Mucosa of rectum (tissue), 2 donors: Measurements from ENCODE around the gene PLCB2.

ENCODE experiments used
- H3K27ac ChIP-seq, 2 donors: one replicate each; pipeline ENCODE4 v1.7.0; 2013; ENCODE audit warnings: inconsistent platforms in 2 of 2, low read depth in 2 of 2, low read length in 2 of 2
- H3K27me3 ChIP-seq, 2 donors: one replicate each; pipeline ENCODE4 v1.7.0; 2013; ENCODE audit warnings: low read length in 2 of 2; ENCODE audit not compliant: control insufficient read depth in 2 of 2, insufficient read depth in 2 of 2
- H3K36me3 ChIP-seq, 2 donors: one replicate each; pipeline ENCODE4 v1.7.0; 2013; ENCODE audit warnings: low read length in 2 of 2; ENCODE audit not compliant: control insufficient read depth in 2 of 2, insufficient read depth in 2 of 2
- H3K4me1 ChIP-seq, 2 donors: one replicate each; pipeline ENCODE4 v1.7.0; 2013; ENCODE audit warnings: low read length in 2 of 2, mild to moderate bottlenecking in 1 of 2; ENCODE audit not compliant: control insufficient read depth in 2 of 2, insufficient read depth in 2 of 2
- H3K4me3 ChIP-seq, 2 donors: one replicate each; pipeline ENCODE4 v1.7.0; 2013; ENCODE audit warnings: low read length in 2 of 2
- H3K9ac ChIP-seq, 2 donors: one replicate each; pipeline ENCODE4 v1.7.0; 2013; ENCODE audit warnings: low read length in 2 of 2, low read depth in 1 of 2, mild to moderate bottlenecking in 1 of 2
- H3K9me3 ChIP-seq, 2 donors: one replicate each; pipeline ENCODE4 v1.7.0; 2013; ENCODE audit warnings: low read length in 2 of 2; ENCODE audit not compliant: control insufficient read depth in 2 of 2
- donor health status: healthy.
- donor health status: Normal muscosa, but diverticular disease.

The PLCB2 gene

DNA sequence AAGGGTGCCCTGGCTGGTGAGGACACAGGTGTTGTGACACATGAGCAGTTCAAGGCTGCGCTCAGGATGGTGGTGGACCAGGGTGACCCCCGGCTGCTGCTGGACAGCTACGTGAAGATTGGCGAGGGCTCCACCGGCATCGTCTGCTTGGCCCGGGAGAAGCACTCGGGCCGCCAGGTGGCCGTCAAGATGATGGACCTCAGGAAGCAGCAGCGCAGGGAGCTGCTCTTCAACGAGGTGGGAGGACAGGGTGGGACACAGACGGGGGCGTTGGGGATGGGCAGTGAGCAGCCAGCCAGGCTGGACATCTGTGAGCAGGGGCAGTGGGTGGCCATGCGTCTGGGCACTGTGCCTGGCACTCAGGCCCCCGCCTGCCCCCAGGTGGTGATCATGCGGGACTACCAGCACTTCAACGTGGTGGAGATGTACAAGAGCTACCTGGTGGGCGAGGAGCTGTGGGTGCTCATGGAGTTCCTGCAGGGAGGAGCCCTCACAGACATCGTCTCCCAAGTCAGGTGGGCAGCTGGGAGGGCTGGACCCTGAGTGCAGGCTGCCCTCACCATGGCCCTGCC, 35.2 kb downstream of the PLCB2 start:
- Histone ChIP-seq H3K9ac (no peak overlapping the region), H3K4me1 (no peaks in the 10 kb centered on the region), H3K27me3 (no peaks in the 10 kb centered on the region), H3K4me3 (no peak overlapping the region), H3K9me3 (no peaks in the 10 kb centered on the region), H3K27ac (no peak overlapping the region), H3K36me3 (no peaks in the 10 kb centered on the region)

DNA sequence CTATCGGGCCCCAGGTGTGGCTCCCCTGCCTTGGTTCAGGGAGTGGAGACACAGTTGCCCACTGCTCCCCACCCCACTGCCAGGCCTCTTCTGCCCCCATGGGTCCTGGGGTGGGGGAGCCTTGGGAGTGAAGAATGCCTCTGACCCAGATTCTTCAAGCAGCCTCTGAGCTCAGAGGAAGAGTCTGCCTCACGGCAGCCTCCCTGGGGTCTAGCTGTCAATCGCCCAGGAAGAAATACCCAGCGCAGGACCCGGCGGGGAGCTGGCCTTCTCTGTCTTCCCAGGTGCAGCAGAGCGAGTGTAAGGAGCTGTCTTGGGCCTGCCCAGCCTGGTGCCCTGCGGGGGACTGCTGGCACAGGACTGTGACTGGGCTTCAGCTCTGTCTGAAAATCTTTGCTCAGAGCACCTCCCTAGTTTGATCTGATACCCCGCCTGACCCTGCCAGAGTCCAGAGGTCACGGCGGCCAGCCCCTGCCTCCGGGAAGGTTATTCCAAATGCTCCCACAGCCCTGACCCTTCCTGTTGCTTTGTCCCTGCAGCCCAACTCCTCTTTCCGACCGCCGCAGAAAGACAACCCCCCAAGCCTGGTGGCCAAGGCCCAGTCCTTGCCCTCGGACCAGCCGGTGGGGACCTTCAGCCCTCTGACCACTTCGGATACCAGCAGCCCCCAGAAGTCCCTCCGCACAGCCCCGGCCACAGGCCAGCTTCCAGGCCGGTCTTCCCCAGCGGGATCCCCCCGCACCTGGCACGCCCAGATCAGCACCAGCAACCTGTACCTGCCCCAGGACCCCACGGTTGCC, 35.9 kb downstream of the PLCB2 start:
- H3K36me3 ChIP-seq = no peaks in the 10 kb centered on the region
- H3K9ac ChIP-seq = no peak overlapping the region
- H3K9me3 ChIP-seq = no peaks in the 10 kb centered on the region
- H3K27me3 ChIP-seq = no peaks in the 10 kb centered on the region
- no peaks in the 10 kb centered on the region for H3K4me1 ChIP-seq
- H3K4me3 ChIP-seq = no peak overlapping the region
- H3K27ac ChIP-seq = no peak overlapping the region

DNA sequence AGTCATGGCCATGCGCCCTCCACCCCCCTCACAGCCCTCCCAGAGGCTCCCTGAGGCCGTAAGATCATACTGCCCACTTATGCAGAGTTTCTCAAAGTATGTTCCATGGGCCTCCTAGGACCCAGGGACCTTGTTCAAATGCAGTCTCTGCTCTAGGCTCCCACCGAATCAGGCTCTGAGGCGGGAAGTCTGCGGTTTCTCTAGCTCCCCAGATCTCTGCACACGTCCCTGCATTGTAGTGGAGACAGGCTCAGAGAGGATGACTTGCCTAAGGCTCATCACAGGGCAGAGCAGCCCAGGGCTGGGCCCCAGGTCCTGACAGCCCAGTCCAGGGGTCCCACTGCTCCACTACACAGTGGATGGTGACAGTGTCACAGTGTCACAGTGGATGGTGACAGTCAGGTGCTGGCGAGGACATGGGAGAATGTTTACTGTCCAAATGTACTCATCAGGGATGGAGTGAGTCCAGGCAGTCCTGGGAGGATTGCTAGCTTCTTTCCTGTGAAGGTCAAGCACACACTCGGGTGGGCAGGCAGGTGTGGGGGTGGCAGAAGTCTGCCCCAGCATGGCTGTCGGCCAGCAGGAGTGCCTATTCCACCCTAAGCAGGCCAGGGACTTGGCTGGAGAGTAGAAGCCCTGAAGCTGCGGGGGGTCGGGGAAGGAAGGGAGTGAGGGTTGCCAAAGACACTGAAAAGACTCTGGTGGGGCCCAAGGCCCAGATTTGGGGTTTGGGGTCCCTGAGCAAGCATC, 37.3 kb downstream of the PLCB2 start:
- Histone ChIP-seq H3K27ac (no peak overlapping the region), H3K9ac (no peak overlapping the region), H3K27me3 (no peaks in the 10 kb centered on the region), H3K36me3 (no peaks in the 10 kb centered on the region), H3K4me1 (no peaks in the 10 kb centered on the region), H3K9me3 (no peaks in the 10 kb centered on the region), H3K4me3 (no peak overlapping the region)

DNA sequence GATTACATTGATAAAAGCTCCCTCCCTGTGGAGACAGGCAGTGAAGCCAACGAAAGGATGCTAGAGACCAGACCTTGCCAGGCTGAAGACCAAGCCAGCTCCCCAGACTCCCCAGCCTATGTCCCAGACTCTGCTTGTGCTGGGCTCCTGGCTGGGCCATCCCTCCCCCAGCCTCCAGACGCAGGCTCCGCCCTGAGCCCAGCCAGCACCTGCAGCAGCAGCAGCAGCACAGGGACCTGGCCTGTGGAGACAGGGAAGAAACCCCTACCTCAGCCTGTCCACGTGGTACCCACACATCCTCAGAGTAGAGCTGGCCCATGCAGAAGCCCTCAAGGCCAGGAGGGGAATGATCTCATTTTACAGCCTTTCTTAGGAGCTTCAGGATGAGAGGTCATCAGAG, 38.1 kb downstream of the PLCB2 start:
- no peak overlapping the region for H3K4me3 ChIP-seq
- peaks cover 0 to under 1% of the 10 kb centered on the region in 2 donors for H3K4me1 ChIP-seq
- H3K9ac ChIP-seq = no peak overlapping the region
- no peaks in the 10 kb centered on the region for H3K36me3 ChIP-seq
- H3K27ac ChIP-seq = no peak overlapping the region
- no peaks in the 10 kb centered on the region for H3K27me3 ChIP-seq
- no peaks in the 10 kb centered on the region for H3K9me3 ChIP-seq

DNA sequence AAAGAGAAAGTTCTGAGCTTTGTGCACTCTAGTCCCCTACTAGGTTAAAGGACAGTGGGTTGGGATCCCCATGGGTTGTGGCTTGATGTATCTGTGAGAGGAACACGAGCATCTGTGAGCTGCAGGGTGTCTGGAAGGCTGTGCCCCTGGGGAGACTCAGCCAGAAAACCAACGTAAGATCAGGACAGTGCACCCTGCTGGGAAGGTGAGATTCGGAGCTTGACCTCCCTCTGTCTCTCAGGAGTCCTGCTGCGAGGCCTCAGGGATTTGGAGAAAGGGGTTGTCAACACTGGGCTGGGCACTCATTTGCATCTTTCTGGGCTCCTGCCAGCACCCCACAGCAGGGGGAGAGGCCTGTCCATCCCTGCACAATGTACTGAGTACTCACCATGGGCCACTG, 40.1 kb downstream of the PLCB2 start:
- peaks cover 5 to 6% of the 10 kb centered on the region in 2 donors for H3K4me1 ChIP-seq
- H3K27me3 ChIP-seq = no peaks in the 10 kb centered on the region
- no peak overlapping the region for H3K27ac ChIP-seq
- H3K36me3 ChIP-seq = no peaks in the 10 kb centered on the region
- no peak overlapping the region for H3K4me3 ChIP-seq
- no peak overlapping the region for H3K9ac ChIP-seq
- no peaks in the 10 kb centered on the region for H3K9me3 ChIP-seq

DNA sequence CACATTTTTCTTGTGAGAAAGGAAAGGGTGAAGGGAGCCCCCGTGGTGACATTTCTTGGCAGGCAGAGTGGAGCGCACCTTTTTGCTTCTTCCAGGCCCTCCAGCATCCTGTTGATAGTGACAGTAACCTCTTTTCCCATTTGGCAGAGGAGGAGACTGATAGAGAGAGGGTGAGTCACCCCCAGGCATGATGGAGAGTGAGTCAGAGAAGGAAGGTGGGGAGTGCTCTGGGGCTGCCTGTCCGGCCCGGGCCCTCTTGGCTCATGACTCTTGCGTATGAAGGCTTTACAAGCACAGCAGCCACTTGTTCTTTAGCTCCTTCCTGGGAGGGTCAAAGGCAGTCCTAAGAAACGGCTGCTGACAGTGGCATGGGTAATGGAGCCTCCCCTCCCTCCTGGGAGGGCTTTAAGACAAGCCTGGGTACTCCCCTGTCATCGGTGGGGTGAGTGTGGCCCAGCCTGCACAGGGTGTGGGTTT, 40.9 kb downstream of the PLCB2 start:
- Histone ChIP-seq H3K9ac (no peak overlapping the region), H3K4me1 (peaks cover 5 to 6% of the 10 kb centered on the region in 2 donors), H3K27ac (no peak overlapping the region), H3K36me3 (no peaks in the 10 kb centered on the region), H3K27me3 (no peaks in the 10 kb centered on the region), H3K4me3 (no peak overlapping the region), H3K9me3 (no peaks in the 10 kb centered on the region)

DNA sequence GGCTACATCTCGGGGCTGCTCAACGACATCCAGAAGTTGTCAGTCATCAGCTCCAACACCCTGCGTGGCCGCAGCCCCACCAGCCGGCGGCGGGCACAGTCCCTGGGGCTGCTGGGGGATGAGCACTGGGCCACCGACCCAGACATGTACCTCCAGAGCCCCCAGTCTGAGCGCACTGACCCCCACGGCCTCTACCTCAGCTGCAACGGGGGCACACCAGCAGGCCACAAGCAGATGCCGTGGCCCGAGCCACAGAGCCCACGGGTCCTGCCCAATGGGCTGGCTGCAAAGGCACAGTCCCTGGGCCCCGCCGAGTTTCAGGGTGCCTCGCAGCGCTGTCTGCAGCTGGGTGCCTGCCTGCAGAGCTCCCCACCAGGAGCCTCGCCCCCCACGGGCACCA, 41.9 kb downstream of the PLCB2 start:
- Histone ChIP-seq H3K36me3 (no peaks in the 10 kb centered on the region), H3K9ac (no peak overlapping the region), H3K4me3 (no peak overlapping the region), H3K4me1 (peaks cover 5 to 6% of the 10 kb centered on the region in 2 donors), H3K27me3 (no peaks in the 10 kb centered on the region), H3K27ac (no peak overlapping the region), H3K9me3 (no peaks in the 10 kb centered on the region)

DNA sequence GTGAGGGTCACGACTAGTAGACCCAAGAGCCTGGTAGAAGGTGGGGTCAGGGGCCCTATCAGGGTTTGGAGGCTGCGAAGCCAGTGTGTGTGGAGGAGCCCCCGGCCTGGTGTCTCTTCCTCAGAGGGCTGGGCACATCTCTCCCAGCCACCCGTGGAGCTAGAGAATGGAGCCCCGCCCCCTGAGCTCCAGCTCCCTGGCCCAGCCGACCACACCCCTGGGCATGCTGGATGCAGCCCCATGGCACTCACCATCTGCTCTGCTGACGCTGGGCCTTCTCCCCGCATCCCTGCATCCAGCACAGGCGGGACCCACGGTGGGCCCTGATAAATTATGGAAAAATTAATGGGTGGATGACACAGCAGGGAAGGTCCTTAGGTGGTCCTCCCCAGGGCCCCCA, 42.4 kb downstream of the PLCB2 start:
- no peak overlapping the region for H3K4me3 ChIP-seq
- H3K27ac ChIP-seq = no peak overlapping the region
- H3K36me3 ChIP-seq = no peaks in the 10 kb centered on the region
- no peaks in the 10 kb centered on the region for H3K9me3 ChIP-seq
- H3K4me1 ChIP-seq = peaks cover 5 to 6% of the 10 kb centered on the region in 2 donors
- H3K9ac ChIP-seq = no peak overlapping the region
- H3K27me3 ChIP-seq = no peaks in the 10 kb centered on the region

DNA sequence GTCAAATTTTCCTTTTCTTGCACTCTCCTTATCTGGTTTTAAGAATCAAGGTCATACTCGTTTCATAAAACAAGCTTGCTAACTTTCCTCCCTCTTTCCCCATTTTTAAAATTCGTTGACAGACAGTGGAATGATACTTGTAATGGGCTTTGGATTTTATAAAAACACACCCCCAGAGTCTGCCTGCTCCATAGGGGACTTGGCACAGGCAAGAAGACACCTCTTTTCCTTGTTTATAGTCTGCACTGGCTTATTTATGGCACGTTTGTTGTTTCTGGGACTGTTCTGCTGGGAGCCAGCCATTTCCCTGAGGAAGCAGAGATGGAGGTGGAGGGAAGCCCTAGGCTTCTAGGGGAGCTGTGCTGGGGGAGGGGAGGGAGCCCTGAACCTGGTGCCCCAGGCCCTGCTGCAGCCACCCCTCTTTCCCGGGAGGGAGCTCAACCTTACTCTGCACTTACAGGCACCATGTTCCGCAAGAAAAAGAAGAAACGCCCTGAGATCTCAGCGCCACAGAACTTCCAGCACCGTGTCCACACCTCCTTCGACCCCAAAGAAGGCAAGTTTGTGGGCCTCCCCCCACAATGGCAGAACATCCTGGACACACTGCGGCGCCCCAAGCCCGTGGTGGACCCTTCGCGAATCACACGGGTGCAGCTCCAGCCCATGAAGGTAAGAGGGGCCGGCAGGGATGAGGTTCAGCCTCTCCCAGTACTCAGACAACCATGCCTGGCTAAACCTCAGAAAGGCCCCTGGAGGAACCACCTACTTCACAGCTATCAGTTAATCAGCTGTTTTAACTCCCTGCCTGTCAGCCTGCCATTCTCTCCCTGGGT, 43.2 kb downstream of the PLCB2 start:
- H3K27ac ChIP-seq = no peak overlapping the region
- peaks cover 5 to 6% of the 10 kb centered on the region in 2 donors for H3K4me1 ChIP-seq
- H3K27me3 ChIP-seq = no peaks in the 10 kb centered on the region
- H3K9ac ChIP-seq = no peak overlapping the region
- H3K4me3 ChIP-seq = no peak overlapping the region
- H3K36me3 ChIP-seq = no peaks in the 10 kb centered on the region
- H3K9me3 ChIP-seq = no peaks in the 10 kb centered on the region
